GM12892 (cell line): ENCODE results near the gene KRTAP10-3.

Source experiments
- POLR2A ChIP-seq: IDR thresholded peaks from 2 replicates; pipeline ENCODE4 v1.6.1; 2011; ENCODE audit warnings: low read depth, low read length, control low read depth
- POLR2AphosphoS5 ChIP-seq: IDR thresholded peaks from 2 replicates; pipeline ENCODE4 v1.6.1; 2011; ENCODE audit warnings: low read depth, low read length, control low read depth

DNA sequence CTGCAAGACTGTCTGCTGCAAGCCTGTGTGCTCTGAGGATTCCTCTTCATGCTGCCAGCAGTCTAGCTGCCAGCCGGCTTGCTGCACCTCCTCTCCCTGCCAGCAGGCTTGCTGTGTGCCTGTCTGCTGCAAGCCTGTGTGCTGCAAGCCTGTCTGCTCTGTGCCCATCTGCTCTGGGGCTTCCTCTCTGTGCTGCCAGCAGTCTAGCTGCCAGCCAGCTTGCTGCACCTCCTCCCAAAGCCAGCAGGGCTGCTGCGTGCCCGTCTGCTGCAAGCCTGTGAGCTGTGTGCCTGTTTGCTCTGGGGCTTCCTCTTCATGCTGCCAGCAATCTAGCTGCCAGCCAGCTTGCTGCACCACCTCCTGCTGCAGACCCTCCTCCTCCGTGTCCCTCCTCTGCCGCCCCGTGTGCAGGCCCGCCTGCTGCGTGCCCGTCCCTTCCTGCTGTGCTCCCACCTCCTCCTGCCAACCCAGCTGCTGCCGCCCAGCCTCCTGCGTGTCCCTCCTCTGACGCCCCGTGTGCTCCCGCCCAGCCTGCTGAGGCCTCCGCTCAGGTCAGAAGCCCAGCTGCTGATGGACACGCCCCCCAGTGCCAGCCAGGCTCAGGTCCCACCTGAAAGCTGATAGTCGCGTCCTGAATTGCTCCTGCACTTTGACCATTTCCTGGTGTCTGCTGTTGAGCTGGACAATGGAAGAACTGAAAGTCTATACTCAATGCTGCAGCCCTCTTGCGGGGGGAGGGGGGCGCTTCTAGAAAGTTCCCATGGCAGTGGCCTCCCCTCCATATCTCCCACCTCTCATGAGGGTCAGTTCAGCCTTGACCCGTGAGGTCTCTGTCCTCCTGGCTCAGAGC lies 16.1 kb upstream of the KRTAP10-3 start:
- TF ChIP-seq POLR2A, result no peak
- no peak for TF ChIP-seq POLR2AphosphoS5
